SK-MEL-5 (cell line): ENCODE results near the gene PDE6A. TPM values are rescaled to one million over a fixed set of nuclear protein-coding genes. Genes with fewer than 3 reads are reported as not detected.

Experiments used
- DNase-seq: peaks from one replicate; pipeline ENCODE4 v3.0.0-alpha.2; 2016; ENCODE audit warnings: low read depth, low spot score
- in situ Hi-C: cut with HindIII; loops from 2 replicates; pipeline ENCODE4 v1.10.0; 2016; ENCODE audit warnings: low sequenced_read_pairs, high pct_unique_total_duplicates, low pct_unique_long_range_greater_than_20kb
- total RNA-seq: library from RNA; depleted of rRNA; stranded (reverse); fragments of >200 nt; shearing (Covaris generic); gene quantifications from 2 replicates; pipeline ENCODE4 v1.2.3, GENCODE V29; 2014

PDE6A gene
- total RNA-seq, 1 experiment from 2014 or later, result 0.26 TPM

- in situ Hi-C loops, result no loop called here
- no peak for DNase-seq
Measured at GRCh38 chr5:149911031-149911430, 33.6 kb downstream of the PDE6A start.

DNA sequence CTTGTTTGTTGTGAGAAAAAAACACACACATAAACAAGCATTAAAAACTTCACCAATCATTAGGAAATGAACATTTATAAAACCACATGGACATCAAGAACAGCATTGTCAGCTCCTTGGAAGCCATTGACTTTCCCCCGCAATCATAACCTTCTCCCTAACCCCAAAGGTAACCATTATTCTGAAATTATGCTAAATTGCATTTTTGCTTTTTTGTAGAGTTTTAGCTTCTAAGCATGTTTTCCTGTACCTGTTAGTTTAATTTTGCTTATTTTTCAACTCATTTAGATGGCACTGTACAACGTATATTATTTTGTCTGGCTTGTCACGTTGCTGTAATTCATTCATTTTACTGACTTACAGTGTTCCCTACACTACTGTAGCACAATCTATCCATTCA lies 36.8 kb downstream of the PDE6A start:
- in situ Hi-C loops, result no loop called here
- no peak for DNase-seq

DNA sequence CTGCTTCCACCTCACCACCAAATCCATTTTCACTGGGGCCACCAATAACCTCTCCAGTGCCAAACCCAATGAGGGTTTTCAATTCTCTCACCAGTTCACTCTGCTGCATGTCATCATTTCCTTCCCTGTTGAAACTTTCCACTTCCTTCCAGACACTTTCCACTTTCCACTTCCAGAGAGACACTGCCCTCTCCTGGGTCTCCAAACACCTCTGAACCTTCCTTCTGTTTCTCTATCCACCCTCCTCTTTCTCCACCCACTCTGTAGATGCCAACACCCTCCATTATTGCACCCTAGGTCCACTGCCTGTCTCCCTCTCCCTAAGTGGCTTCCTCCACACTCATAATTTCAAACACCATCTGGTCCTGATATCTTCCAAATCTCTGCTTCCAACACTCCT lies 39.6 kb downstream of the PDE6A start:
- in situ Hi-C loops, result no loop called here
- peak; percentile 36 for DNase-seq

- in situ Hi-C loops, result no loop called here
- DNase-seq, result no peak
Measured at GRCh38 chr5:149904293-149904886, 40.2 kb downstream of the PDE6A start.

DNA sequence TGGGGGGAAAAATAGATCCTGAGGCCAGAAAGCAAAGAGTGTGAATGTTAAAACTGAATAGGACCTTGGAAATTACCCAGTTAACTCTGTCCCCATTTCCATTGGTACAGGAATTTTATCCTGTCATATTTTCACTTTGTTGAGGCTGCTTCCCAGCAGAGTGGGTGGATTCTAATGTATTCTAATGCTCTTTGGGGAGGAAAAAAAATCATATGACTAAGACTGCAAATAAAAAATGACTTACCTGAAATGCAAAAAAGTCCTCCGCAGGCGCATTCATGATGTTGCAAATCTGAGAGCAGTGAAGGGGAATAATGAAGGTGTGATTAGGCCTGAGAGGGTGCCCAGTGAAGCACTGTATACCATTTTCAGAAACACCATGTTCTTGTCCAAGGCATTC lies 41.2 kb downstream of the PDE6A start:
- in situ Hi-C loops, result no loop called here
- DNase-seq, result no peak

GRCh38 chr5:149902177-149902576 lies 42.4 kb downstream of the PDE6A start:
- in situ Hi-C loops, result no loop called here
- DNase-seq, result peak; percentile 64

DNA sequence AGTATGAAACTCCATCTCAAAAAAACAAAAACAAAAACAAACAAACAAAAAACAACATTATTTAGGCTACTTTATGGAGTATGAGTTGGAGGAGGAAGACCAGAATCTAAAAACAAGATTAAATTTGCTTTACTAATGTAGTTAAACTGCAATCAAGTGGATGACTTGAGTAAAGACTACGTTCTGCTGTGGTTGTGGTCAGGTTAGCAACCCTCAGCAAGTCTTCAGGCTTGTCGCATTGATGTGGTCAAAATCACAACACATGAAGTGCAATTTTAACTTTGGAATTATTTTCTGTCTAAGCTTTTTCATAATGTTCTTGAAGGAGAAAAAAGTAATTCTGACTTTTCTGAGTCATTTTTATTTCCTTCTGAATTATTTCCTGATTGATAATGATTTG lies 43.1 kb downstream of the PDE6A start:
- DNase-seq, result no peak
- in situ Hi-C loops, result no loop called here

GRCh38 chr5:149900390-149900789 lies 44.2 kb downstream of the PDE6A start:
- in situ Hi-C loops, result no loop called here
- DNase-seq, result no peak

- in situ Hi-C loops, result no loop called here
- DNase-seq, result no peak
Measured at GRCh38 chr5:149898811-149899210, 45.8 kb downstream of the PDE6A start.

GRCh38 chr5:149895416-149896345 lies 48.9 kb downstream of the PDE6A start:
- DNase-seq, result peak; percentile 75
- in situ Hi-C loops, result no loop called here

- in situ Hi-C loops, result no loop called here
- no peak for DNase-seq
Measured at GRCh38 chr5:149894237-149894636, 50.4 kb downstream of the PDE6A start.

GRCh38 chr5:149893403-149893931 lies 51.1 kb downstream of the PDE6A start:
- in situ Hi-C loops, result no loop called here

GRCh38 chr5:149892594-149892993 lies 52.0 kb downstream of the PDE6A start:
- in situ Hi-C loops, result no loop called here
- no peak for DNase-seq

More at GRCh38 chr5:149893403-149893931, 51.1 kb downstream of the PDE6A start:
- DNase-seq, result no peak

GRCh38 chr5:149888280-149888679 lies 56.3 kb downstream of the PDE6A start:
- in situ Hi-C loops, result no loop called here
- no peak for DNase-seq

- peak; percentile 59 for DNase-seq
- in situ Hi-C loops, result no loop called here
Measured at GRCh38 chr5:149887622-149888183, 56.9 kb downstream of the PDE6A start.

- no peak for DNase-seq
- in situ Hi-C loops, result no loop called here
Measured at GRCh38 chr5:149886692-149887470, 57.7 kb downstream of the PDE6A start.

DNA sequence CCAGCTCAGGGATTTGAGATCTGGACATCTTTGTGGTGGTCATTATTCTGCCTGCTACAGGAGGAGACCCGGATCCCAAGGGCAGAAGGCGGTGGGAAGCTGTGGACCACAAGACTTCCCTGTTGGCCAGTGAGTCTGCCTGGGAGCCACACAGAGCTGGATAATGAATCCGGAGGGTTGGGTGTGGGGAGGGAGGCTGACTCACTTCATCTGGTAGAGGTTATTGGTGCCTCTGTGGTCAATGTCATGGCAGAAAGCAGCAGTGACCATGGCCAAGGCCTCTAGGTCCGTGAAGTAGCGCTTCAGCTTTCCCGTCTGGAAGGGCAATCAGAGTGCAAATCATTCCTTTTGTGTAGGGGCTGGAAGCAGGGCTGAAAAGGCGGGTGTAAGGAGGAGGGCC lies 58.5 kb downstream of the PDE6A start:
- no peak for DNase-seq
- in situ Hi-C loops, result no loop called here

- in situ Hi-C loops, result no loop called here
- no peak for DNase-seq
Measured at GRCh38 chr5:149885513-149885912, 59.1 kb downstream of the PDE6A start.
